Smooth muscle cell (in vitro differentiated cells): ENCODE data around the gene NEB. TPM values are rescaled to one million over a fixed set of nuclear protein-coding genes. Genes with fewer than 3 reads are reported as not detected.

Source experiments
- DNase-seq: peaks from one replicate; lab custom pipeline; 2025; ENCODE audit not compliant: unreplicated experiment; lab: John Stamatoyannopoulos, UW
- H2AFZ ChIP-seq: fragments of 200-600 bp; sonication (generic); 2 replicates; pipeline ENCODE4 v1.6.0; 2016; ENCODE audit warnings: antibody characterized with exemption, low read depth, mild to moderate bottlenecking
- H3F3A ChIP-seq: fragments of 200-600 bp; sonication (generic); 2 replicates; pipeline ENCODE4 v1.6.0; 2017; ENCODE audit warnings: antibody characterized with exemption, low read depth
- H3K27ac ChIP-seq: fragments of 200-600 bp; sonication (generic); 2 replicates; pipeline ENCODE4 v1.5.1; 2016; ENCODE audit warnings: low read depth, mild to moderate bottlenecking
- H3K27me3 ChIP-seq: fragments of 200-600 bp; sonication (generic); 2 replicates; pipeline ENCODE4 v1.6.1; 2016; ENCODE audit warnings: low read depth, mild to moderate bottlenecking
- H3K36me3 ChIP-seq: fragments of 200-600 bp; sonication (generic); 2 replicates; pipeline ENCODE4 v1.5.1; 2016; ENCODE audit warnings: low read depth
- H3K4me1 ChIP-seq: fragments of 200-600 bp; sonication (generic); 2 replicates; pipeline ENCODE4 v1.5.1; 2016; ENCODE audit warnings: low read depth
- H3K4me2 ChIP-seq: fragments of 200-600 bp; sonication (generic); 2 replicates; pipeline ENCODE4 v1.6.0; 2016; ENCODE audit warnings: mild to moderate bottlenecking
- H3K4me3 ChIP-seq: fragments of 200-600 bp; sonication (generic); 2 replicates; pipeline ENCODE4 v1.5.1; 2016; ENCODE audit warnings: mild to moderate bottlenecking
- H3K79me2 ChIP-seq: fragments of 200-600 bp; sonication (generic); 2 replicates; pipeline ENCODE4 v1.6.0; 2016; ENCODE audit warnings: low read depth, mild to moderate bottlenecking
- H3K9ac ChIP-seq: fragments of 200-600 bp; sonication (generic); 2 replicates; pipeline ENCODE4 v1.6.0; 2016; ENCODE audit warnings: low read depth
- H3K9me3 ChIP-seq: fragments of 200-600 bp; sonication (generic); replicated peaks from 2 replicates; pipeline ENCODE4 v1.5.1; 2016; ENCODE audit warnings: low read depth
- H4K20me1 ChIP-seq: fragments of 200-600 bp; sonication (generic); 2 replicates; pipeline ENCODE4 v1.6.0; 2016; ENCODE audit warnings: low read depth
- WGBS: methylation state at CpG from one replicate; pipeline ENCODE4 v1.1.7; 2016; ENCODE audit warnings: low lambda C conversion rate; 5-methylcytosine and 5-hydroxymethylcytosine counted together
- polyA plus RNA-seq: library from polyadenylated mRNA; unstranded; fragments of >200 nt; fragmentation: Nextera tagmentation; extraction: Ambion mirVana; gene quantifications from 2 replicates; pipeline ENCODE4 v1.2.1, GENCODE V29; 2016
- total RNA-seq: library from RNA; depleted of rRNA; stranded (reverse); fragments of >200 nt; gene quantifications from 2 replicates; pipeline ENCODE4 v1.2.3, GENCODE V29; 2014
- TF ChIP-seq, protein P1 (sequence below): fragments of 200-600 bp; sonication (generic); IDR thresholded peaks from 2 replicates; pipeline ENCODE4 v1.5.1; 2017; ENCODE audit warnings: borderline replicate concordance, mild to moderate bottlenecking, antibody characterized with exemption; ENCODE audit not compliant: insufficient read depth, poor library complexity, severe bottlenecking

NEB gene
- total and polyA plus RNA-seq, 2 experiments from 2014 or later = 0.18 to 1.3 TPM

DNA sequence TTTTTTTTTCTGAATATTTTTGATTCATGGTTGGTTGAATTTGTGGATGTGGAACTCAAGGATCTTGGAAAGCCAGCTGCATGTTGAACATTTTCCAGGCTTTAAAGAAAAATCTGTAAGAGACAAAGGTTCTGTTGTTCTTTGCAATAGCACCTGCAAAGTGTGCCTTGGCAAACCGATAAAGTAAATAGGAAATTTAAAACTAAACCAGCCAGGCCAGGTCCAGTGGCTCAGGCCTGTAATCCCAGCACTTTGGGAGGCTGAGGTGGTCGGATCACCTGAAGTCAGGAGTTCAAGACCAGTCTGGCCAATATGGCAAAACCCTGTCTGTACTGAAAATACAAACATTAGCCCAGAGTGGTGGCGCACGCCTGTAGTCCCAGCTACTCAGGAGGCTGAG, 250.2 kb downstream of the NEB start:
- Histone ChIP-seq H3K9ac (no peak overlapping the region), H3K4me2 (no peak overlapping the region), H3K36me3 (no peaks in the 10 kb centered on the region), H3K4me1 (no peaks in the 10 kb centered on the region), H3F3A (no peaks in the 10 kb centered on the region), H3K27me3 (no peaks in the 10 kb centered on the region), H3K4me3 (no peak overlapping the region), H4K20me1 (no peaks in the 10 kb centered on the region), H3K9me3 (no peaks in the 10 kb centered on the region), H3K79me2 (peaks cover 4% of the 10 kb centered on the region), H2AFZ (no peak overlapping the region), H3K27ac (no peak overlapping the region)
- 98% methylated on average over 4 of the region's 4 CpGs for WGBS
- no peak for DNase-seq
- TF ChIP-seq, protein P1, sequence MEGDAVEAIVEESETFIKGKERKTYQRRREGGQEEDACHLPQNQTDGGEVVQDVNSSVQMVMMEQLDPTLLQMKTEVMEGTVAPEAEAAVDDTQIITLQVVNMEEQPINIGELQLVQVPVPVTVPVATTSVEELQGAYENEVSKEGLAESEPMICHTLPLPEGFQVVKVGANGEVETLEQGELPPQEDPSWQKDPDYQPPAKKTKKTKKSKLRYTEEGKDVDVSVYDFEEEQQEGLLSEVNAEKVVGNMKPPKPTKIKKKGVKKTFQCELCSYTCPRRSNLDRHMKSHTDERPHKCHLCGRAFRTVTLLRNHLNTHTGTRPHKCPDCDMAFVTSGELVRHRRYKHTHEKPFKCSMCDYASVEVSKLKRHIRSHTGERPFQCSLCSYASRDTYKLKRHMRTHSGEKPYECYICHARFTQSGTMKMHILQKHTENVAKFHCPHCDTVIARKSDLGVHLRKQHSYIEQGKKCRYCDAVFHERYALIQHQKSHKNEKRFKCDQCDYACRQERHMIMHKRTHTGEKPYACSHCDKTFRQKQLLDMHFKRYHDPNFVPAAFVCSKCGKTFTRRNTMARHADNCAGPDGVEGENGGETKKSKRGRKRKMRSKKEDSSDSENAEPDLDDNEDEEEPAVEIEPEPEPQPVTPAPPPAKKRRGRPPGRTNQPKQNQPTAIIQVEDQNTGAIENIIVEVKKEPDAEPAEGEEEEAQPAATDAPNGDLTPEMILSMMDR = no peak

DNA sequence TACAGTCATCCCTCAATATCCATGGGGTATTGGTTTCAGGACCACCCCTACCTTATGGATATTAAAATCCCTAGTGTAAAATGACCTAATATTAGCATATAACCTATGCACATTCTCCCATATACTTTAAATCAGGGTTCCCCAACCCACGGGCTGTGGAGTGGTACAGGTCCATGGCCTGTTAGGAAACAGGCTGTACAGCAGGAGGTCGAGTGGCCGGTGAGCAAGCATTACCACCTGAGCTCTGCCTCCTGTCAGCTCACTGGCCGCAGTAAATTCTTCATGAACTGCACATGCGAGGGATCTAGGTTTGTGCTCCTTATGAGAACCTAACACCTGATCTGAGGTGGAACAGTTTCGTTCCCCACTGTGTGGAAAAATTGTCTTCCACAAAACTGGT, 250.7 kb downstream of the NEB start:
- H3K9me3 ChIP-seq = no peaks in the 10 kb centered on the region
- H3K79me2 ChIP-seq = peaks cover 4% of the 10 kb centered on the region
- H3K27ac ChIP-seq = no peak overlapping the region
- H3K36me3 ChIP-seq = no peaks in the 10 kb centered on the region
- no peak for DNase-seq
- no peak overlapping the region for H3K9ac ChIP-seq
- no peak overlapping the region for H3K4me3 ChIP-seq
- peaks cover 1% of the 10 kb centered on the region for H4K20me1 ChIP-seq
- WGBS = 97% methylated on average over 6 of the region's 6 CpGs
- H3K27me3 ChIP-seq = no peaks in the 10 kb centered on the region
- H2AFZ ChIP-seq = no peak overlapping the region
- H3K4me2 ChIP-seq = no peak overlapping the region
- H3K4me1 ChIP-seq = no peaks in the 10 kb centered on the region
- H3F3A ChIP-seq = no peaks in the 10 kb centered on the region
- TF ChIP-seq, protein P1 = no peak

DNA sequence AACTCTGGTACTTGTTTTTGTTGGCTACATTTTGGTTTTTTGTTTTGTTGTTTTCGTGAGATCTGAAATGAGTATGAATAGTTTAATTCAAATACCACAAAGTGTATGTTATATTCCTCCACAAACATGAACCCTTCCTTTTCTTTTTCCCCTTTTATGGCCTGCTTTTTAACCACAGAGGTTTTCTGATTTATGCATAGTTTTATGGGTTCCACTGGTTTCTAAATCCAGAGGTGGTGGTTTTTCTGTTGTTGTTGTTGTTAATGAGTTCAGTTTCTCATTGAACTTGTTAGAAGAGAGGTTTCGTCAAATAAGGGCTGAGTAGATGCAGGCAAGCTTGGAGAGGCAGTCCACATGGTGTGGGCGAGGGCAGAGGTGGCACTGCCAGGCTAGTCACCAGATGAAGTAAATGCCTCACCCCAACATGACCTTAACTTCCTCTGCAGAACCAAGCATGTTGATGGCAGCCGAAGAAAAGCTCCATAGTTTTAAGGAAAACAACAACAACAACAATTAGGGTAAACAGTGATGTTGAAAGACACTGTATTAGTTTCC, 252.0 kb downstream of the NEB start:
- no peak overlapping the region for H3K4me2 ChIP-seq
- peaks cover 4% of the 10 kb centered on the region for H3K79me2 ChIP-seq
- peaks cover 6% of the 10 kb centered on the region for H4K20me1 ChIP-seq
- no peak for DNase-seq
- no peaks in the 10 kb centered on the region for H3F3A ChIP-seq
- no peaks in the 10 kb centered on the region for H3K36me3 ChIP-seq
- TF ChIP-seq, protein P1 = no peak
- WGBS = 88% methylated on average over 4 of the region's 4 CpGs
- H3K27ac ChIP-seq = no peak overlapping the region
- no peak overlapping the region for H2AFZ ChIP-seq
- H3K9me3 ChIP-seq = no peaks in the 10 kb centered on the region
- H3K4me1 ChIP-seq = no peaks in the 10 kb centered on the region
- no peaks in the 10 kb centered on the region for H3K27me3 ChIP-seq
- H3K9ac ChIP-seq = no peak overlapping the region
- no peak overlapping the region for H3K4me3 ChIP-seq

DNA sequence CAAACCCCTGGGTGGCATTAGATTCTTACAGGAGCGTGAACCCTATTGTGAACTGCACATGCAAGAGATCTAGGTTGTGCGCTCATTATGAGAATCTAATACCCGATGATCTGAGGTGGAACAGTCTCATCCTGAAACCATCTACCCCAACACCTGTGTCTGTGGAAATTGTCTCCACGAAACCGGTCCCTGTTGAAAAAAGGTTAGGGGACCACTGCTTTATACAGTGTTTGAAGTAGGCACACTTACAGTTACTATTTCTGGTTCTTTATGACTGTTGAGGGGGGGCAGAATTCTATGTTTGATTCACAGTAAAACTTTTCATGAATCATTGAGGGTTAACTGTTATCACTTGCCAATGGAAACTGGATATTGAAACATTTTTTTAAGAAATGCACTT, 252.5 kb downstream of the NEB start:
- WGBS = 99% methylated on average over 5 of the region's 5 CpGs
- H3K79me2 ChIP-seq = peaks cover 4% of the 10 kb centered on the region
- H3F3A ChIP-seq = no peaks in the 10 kb centered on the region

More for the DNA sequence above, 252.5 kb downstream of the NEB start:
- DNase-seq = no peak
- no peaks in the 10 kb centered on the region for H3K9me3 ChIP-seq
- no peak overlapping the region for H3K27ac ChIP-seq
- H3K4me1 ChIP-seq = no peaks in the 10 kb centered on the region
- TF ChIP-seq, protein P1 = no peak
- H3K36me3 ChIP-seq = no peaks in the 10 kb centered on the region
- H3K4me2 ChIP-seq = no peak overlapping the region
- H3K9ac ChIP-seq = no peak overlapping the region
- no peak overlapping the region for H2AFZ ChIP-seq
- no peaks in the 10 kb centered on the region for H3K27me3 ChIP-seq
- H3K4me3 ChIP-seq = no peak overlapping the region
- H4K20me1 ChIP-seq = peaks cover 6% of the 10 kb centered on the region
